Mesothelial cell of epicardium (in vitro differentiated cells): ENCODE results near the gene PSMC4. TPM values are rescaled to one million over a fixed set of nuclear protein-coding genes. Genes with fewer than 3 reads are reported as not detected.

ENCODE experiments used
- DNase-seq, 2 experiments: peaks; one replicate each; pipeline ENCODE4 v3.0.0; 2021; ENCODE audit warnings: low spot score in 2 of 2; ENCODE audit not compliant: unreplicated experiment in 2 of 2
- H3K27ac Mint-ChIP-seq: 2 replicates; pipeline ENCODE4 v1.8.0; 2021; ENCODE audit warnings: mixed read lengths
- H3K27me3 Mint-ChIP-seq: 2 replicates; pipeline ENCODE4 v1.8.0; 2021; ENCODE audit warnings: low read depth, mixed read lengths
- H3K36me3 Mint-ChIP-seq: 2 replicates; pipeline ENCODE4 v1.8.0; 2021; ENCODE audit warnings: mixed read lengths
- H3K4me1 Mint-ChIP-seq: 2 replicates; pipeline ENCODE4 v1.8.0; 2021; ENCODE audit warnings: mixed read lengths
- H3K4me3 Mint-ChIP-seq: 2 replicates; pipeline ENCODE4 v1.8.0; 2021; ENCODE audit warnings: mild to moderate bottlenecking, moderate library complexity, mixed read lengths
- H3K9me3 Mint-ChIP-seq: 2 replicates; pipeline ENCODE4 v1.8.0; 2021; ENCODE audit warnings: mixed read lengths
- CTCF ChIP-seq: fragments of 200-600 bp; sonication (generic); IDR thresholded peaks from one replicate; pipeline ENCODE4 v1.5.0; 2021; ENCODE audit warnings: antibody characterized with exemption; ENCODE audit not compliant: unreplicated experiment
- total RNA-seq: library from RNA; stranded (reverse); gene quantifications from 3 replicates; pipeline ENCODE4 v1.2.1, GENCODE V29; 2021

The PSMC4 gene
- total RNA-seq, 1 donor from 2014 or later = 85.8 TPM

GRCh38 chr19:39983695-39984300, 12.8 kb downstream of the PSMC4 start:
- H3K27me3 Mint-ChIP-seq = no peaks in the 10 kb centered on the region

GRCh38 chr19:39986643-39987042, 15.7 kb downstream of the PSMC4 start:
- Mint-ChIP-seq H3K4me1 (no peaks in the 10 kb centered on the region), H3K4me3 (no peak overlapping the region), H3K27me3 (no peaks in the 10 kb centered on the region), H3K27ac (no peak overlapping the region), H3K36me3 (peaks cover 53% of the 10 kb centered on the region), H3K9me3 (peaks cover 53% of the 10 kb centered on the region)
- DNase-seq = no peak
- no peak for TF ChIP-seq CTCF

More at GRCh38 chr19:39983695-39984300, 12.8 kb downstream of the PSMC4 start:
- Mint-ChIP-seq H3K4me3 (no peak overlapping the region), H3K4me1 (no peaks in the 10 kb centered on the region), H3K36me3 (peaks cover 73% of the 10 kb centered on the region), H3K9me3 (peaks cover 46% of the 10 kb centered on the region), H3K27ac (no peak overlapping the region)
- no peak for TF ChIP-seq CTCF
- DNase-seq = no peak

GRCh38 chr19:39987167-39987566, 16.2 kb downstream of the PSMC4 start:
- Mint-ChIP-seq H3K4me3 (no peak overlapping the region), H3K4me1 (no peaks in the 10 kb centered on the region), H3K27ac (no peak overlapping the region), H3K27me3 (no peaks in the 10 kb centered on the region), H3K9me3 (peaks cover 53% of the 10 kb centered on the region), H3K36me3 (peaks cover 51% of the 10 kb centered on the region)
- no peak for DNase-seq
- no peak for TF ChIP-seq CTCF

GRCh38 chr19:39987596-39987995, 16.6 kb downstream of the PSMC4 start:
- H3K9me3 Mint-ChIP-seq = peaks cover 50% of the 10 kb centered on the region
- DNase-seq = no peak
- H3K27me3 Mint-ChIP-seq = no peaks in the 10 kb centered on the region
- no peak for TF ChIP-seq CTCF
- H3K4me1 Mint-ChIP-seq = no peaks in the 10 kb centered on the region
- no peak overlapping the region for H3K4me3 Mint-ChIP-seq
- H3K27ac Mint-ChIP-seq = no peak overlapping the region
- H3K36me3 Mint-ChIP-seq = peaks cover 48% of the 10 kb centered on the region

- Mint-ChIP-seq H3K27ac (no peak overlapping the region), H3K36me3 (peaks cover 24% of the 10 kb centered on the region), H3K27me3 (no peaks in the 10 kb centered on the region)
Observed at GRCh38 chr19:39993605-39994004, 22.6 kb downstream of the PSMC4 start.

More at GRCh38 chr19:39993605-39994004, 22.6 kb downstream of the PSMC4 start:
- no peak for DNase-seq
- TF ChIP-seq CTCF = no peak
- no peak overlapping the region for H3K4me3 Mint-ChIP-seq
- H3K4me1 Mint-ChIP-seq = peaks cover 22% of the 10 kb centered on the region
- H3K9me3 Mint-ChIP-seq = peaks cover 23% of the 10 kb centered on the region
